NCI-H2227 treated with DMSO at 0.1 percent for 48 hours (cell line): ENCODE data around the gene HCN1.
"Not testable (repeated sequence)": the region's sequence is repeated elsewhere in the genome, so short reads cannot be mapped to it uniquely, and the experiment has no call there.

Experiments used
- DNase-seq: peaks from one replicate; lab custom pipeline; 2025; lab: John Stamatoyannopoulos, UW

HCN1 gene

GRCh38 chr5:45417285-45417998 is 278.7 kb downstream of the HCN1 start:
- DNase-seq, result no peak

DNA sequence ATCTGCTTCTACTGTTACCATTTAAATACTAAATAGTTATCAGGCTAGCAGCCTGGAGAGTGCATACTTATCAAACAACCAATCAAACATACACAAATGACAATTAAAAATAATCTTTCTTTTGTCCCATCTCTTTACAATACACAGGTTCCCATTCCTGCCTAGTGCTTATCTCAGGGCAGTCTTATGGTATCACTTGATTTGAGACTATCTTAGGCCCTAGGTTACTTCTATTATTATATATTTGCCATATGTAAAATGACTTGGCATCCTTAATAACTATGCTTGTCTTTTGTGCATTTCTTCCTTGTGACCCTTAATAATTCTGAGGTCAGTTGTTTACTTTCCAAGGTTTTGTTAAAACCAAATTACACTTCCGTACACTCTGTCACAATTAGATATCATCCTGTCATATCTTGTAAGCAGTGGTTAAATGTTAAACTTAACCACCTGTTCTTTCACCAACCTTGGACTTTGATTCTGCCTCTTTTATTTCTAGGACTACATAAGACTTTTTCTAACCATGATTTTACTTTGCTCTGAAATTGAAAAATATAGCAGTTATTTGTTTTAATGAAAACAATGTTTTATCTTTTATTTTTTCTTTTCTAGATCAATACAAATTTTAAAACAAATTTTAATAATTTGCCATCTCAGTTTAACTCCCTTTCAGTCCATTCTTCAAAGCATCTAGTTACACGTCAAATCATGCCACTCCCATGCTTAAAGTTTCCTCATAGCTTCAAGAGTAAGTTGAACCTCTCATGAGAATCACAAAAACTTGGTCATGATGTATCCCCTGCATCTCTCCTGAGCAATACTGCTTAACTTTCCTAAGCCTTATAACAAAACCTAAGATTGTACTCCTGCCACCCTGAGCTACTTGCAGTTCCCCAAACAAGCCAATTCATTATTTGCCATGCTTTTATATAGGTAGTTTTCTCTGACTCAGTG is 281.3 kb downstream of the HCN1 start:
- DNase-seq, result no peak

- no peak for DNase-seq
These were observed 284.1 kb downstream of the HCN1 start for GRCh38 chr5:45411971-45412612.

GRCh38 chr5:45410304-45410995 is 285.7 kb downstream of the HCN1 start:
- no peak for DNase-seq

- DNase-seq, result no peak
These were observed 288.1 kb downstream of the HCN1 start for GRCh38 chr5:45408067-45408466.

DNA sequence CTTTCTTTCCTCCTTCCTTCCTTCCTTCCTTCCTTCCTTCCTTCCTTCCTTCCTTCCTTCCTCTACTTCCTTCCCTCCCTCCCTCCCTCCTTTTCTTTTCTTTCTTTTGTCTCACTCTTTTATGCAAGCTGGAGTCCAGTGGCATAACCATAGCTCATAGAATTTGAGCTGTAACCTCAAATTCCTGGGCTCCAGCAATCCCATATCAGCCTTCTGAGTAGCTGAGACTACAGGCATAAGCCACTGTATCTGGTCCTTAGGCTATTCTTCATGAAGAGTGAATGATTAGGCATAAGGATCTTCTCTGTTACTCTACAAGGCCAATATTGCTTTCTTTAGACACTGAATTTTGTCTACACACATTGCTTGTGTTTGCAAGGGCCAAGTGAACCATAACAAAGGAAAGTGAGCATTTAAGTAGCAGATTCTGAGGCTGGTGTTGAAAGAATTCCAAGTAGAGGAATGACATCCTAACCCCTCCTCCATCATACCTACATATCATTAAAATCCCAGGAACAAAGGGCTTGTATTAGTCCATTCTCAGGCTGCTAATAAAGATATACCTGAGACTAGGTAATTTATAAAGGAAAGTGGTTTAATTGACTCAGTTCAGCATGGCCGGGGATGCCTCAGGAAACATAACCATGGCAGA is 293.2 kb downstream of the HCN1 start:
- no peak for DNase-seq

DNA sequence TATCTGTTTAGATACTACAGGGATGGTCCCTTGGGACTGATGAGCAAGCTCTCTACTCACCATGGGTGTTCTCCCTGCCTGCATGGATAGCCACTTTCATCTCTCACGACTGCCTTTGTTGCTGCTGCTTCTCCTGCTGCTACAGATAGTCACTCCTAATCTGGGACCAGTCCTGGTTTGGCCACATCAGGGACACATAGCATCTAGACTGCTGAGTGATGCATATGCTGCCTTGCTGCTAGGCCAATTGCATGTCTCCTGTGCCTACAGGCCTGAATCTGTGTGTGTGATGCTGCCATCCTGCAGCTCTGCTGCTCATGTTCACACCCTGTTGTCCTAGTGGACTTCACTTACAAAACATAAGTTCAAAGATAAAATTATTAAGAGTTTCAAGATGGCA is 297.1 kb downstream of the HCN1 start:
- DNase-seq, result no peak

- no peak for DNase-seq
These were observed 310.7 kb downstream of the HCN1 start for GRCh38 chr5:45385321-45386058.

DNA sequence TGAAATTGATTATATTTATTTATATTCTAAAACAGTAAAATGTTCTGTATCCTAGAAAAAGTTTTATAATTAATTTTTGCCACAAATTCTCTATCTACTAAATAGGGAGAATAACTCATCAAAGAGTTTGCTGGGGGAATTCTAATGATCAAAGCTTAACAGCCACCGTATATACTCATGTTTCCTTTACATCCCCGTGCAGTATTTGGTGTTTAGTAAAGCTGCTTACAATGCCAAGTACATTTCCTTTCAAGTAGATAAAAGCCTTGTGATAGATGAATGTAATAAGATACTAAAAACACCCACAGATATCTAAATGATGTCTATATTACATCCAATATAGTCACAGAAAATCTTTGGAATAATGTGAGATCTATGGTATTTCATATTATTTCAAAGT is 312.2 kb downstream of the HCN1 start:
- no peak for DNase-seq

GRCh38 chr5:45382583-45382982 is 313.6 kb downstream of the HCN1 start:
- no peak for DNase-seq

DNA sequence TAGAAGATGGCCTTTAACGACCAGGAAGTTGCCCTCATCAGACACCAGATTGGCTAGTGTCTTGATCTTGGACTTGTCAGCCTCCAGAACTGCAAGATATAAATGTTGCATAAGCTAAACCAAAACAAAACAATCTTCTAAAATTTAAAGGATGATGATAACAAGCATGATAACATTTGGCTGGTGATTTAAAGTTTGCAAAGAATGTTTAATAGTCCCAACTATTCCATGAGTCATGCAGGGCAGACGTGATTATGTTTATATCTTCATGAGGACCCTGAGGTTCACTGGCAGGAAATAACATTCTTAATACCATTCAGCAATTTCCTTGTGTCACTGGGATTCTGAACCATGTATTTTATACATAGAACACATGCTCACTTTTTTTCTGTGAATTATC is 319.8 kb downstream of the HCN1 start:
- no peak for DNase-seq

DNA sequence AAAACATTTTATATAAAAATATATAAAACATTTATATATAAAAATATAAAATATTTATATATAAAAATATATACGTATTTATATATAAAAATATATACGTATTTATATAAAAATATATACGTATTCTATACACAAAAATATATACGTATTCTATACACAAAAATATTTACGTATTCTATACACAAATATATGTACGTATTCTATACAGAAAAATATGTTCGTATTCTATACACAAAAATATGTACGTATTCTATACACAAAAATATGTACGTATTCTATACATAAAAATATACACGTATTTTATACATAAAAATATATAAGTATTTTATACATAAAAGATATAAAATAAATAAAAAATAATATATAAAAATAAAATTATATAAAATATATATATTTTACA is 323.6 kb downstream of the HCN1 start:
- DNase-seq, result no peak

DNA sequence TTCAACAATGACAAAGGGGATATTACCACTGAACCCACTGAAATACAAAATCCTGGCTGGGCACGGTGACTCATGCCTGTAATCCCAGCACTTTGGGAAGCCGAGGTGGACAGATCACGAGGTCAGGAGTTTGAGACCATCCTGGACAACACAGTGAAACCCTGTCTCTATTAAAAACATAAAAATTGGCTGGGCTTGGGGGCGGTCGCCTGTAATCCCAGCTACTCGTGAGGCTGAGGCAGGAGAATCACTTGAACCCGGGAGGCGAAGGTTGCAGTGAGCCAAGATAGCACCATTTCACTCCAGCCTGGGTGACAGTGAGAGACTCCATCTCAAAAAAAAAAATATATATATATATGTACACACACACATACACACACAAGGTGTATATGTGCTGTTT is 324.8 kb downstream of the HCN1 start:
- DNase-seq, result not testable (repeated sequence)

DNA sequence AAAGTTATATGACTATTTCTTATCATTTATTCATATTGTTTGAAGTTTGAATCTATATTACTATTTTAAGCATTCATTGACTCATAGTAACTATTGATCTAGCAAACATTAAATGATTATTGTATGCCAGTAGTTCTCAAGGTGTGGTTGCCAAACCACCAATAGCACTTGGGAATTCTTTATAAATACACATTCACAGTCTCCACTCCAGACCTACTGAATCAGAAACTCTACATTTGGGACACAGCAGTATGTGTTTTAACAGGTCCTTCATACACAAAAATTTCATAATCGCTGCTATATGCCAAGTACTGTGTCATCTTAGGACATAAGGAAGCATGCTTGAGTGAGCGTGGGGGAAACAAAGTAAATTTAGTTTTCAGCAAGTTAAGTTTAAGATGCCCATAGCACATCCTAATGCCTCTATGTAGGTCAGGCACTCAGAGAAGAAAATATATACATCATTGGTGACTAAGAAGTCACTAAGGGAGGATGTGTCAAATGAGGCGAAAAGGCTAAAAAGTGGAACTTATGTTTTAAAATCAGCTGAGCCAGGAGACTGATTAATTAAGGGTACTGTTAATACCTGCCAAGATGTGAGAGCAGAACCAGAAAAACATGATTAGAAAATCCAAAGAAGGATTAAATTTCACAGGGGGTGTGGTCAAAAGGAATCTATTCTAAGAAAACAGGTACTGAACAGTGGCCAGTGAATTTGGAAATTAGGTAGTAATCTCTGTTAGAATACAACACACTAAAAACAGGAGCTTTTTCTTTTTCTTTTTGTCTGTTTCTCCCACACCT is 340.8 kb downstream of the HCN1 start:
- no peak for DNase-seq

- no peak for DNase-seq
These were observed 359.7 kb downstream of the HCN1 start for GRCh38 chr5:45336464-45336863.

- DNase-seq, result no peak
These were observed 360.2 kb downstream of the HCN1 start for GRCh38 chr5:45335978-45336377.

DNA sequence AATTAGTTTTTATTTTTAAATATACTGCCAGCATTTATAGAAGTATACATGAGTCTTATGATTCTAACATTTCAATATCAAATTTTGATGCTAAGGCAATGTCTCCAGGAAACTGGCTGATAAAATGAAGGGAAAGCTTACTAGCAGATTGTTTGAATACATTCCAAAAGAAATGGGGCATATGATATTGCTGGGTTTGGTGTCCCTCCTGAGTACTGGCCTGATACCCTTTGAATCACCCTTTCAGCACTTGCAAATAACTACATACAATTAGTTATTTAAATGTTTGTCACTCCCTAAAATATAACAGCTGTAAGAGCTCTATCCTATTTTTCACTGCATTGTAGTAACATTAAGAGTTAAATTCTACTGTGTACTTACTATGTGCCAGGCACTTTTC is 360.8 kb downstream of the HCN1 start:
- no peak for DNase-seq

DNA sequence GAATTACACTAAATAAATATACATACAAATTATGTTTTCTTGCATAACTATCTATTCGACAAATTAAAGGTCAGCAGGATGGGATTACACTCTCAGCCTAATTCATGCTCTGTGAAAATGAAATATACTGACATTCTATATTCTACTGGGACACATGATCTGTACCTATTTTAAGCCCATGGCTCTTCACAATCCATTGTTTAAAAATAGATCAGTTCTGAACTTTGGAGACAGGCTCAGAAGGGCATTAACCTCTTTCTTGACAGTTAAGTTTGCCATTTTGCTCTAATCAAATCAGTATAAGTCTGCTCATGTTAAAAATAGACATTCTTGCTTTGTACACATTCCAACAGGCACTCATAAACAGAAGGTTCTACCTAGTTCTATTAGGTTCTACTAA is 361.2 kb downstream of the HCN1 start:
- no peak for DNase-seq

DNA sequence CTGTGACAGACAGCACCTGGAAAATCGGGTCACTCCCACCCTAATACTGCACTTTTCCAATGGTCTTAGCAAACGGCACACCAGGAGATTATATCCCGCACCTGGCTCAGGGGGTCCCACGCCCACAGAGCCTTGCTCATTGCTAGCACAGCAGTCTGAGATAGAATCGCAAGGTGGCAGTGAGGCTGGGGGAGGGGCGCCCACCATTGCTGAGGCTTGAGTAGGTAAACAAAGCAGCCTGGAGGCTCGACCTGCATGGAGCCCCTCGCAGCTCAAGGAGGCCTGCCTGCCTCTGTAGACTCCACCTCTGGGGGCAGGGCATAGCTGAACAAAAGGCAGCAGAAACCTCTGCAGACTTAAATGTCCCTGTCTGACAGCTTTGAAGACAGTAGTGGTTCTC is 383.6 kb downstream of the HCN1 start:
- not testable (repeated sequence) for DNase-seq

GRCh38 chr5:45295231-45295630 is 400.9 kb downstream of the HCN1 start:
- no peak for DNase-seq
